Activated CD4-positive, alpha-beta T cell treated with anti-CD3 and anti-CD28 coated beads, Interleukin-10, Interleukin-2, amounts not matched to agents 100 ng/mL and 50 ng/mL, durations not matched to agents 16 hours and 8 hours (primary cell): Measurements from ENCODE around the gene CUL9.
A peak's percentile ranks its signal among the peaks of the same experiment; 100 is the strongest.

ENCODE experiments used
- DNase-seq: peaks from one replicate; pipeline ENCODE4 v3.0.0-alpha.2; 2020

The CUL9 gene

DNA sequence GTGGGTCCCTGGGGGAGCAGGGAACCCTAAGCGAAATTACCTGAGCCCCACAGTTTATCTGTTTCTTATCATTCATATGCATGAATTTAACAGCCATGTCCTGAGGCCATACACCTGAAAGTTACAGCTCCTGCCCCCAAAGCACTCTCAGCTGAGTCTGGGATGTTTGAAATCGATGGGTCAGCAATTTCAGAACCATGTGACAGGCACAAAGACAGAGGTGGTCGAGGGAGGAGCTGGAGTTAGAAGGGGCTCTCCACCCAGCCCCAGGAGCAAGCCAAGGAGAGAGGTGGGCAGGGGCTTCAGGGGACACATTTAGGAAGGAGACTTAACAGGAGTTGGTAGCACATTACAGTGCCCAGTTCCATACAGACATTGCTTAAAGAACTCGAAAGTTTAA lies 76.2 kb downstream of the CUL9 start:
- DNase-seq = no peak

DNA sequence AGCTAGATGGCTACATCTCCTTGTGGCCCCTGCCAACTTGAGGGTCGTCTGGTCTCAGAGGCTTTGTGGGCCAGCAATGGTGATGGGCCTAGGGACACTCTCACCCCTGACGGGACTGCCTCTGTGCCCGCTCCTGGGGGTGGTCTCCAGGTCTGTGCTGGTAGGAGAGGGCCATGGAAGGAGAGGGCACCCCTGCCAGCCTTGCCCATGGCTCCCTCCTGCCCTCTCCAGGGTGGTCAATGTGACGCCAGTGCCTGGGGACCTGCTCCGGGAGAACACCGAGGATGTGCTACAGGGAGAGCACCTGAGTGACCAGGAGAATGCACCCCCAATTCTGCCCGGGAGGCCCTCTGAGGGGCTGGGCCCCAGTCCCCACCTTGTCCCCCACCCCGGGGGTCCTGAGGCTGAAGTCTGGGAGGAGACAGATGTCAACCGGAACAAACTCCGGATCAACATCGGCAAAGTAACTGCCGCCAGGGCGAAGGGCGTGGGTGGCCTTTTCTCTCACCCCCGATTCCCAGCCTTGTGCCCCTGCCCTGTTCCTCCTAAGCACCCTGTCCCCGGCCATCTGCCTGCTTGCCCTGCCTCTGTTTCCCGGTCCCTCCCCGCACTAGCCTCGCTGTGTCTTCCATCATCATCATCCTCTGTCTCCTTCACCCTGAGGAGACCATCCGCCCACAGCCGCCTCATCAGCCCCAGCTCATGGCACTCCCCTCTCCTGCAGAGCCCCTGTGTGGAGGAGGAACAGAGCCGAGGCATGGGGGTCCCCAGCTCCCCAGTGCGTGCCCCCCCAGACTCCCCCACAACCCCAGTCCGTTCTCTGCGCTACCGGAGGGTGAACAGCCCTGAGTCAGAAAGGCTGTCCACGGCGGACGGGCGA lies 77.1 kb downstream of the CUL9 start:
- DNase-seq = no peak

DNA sequence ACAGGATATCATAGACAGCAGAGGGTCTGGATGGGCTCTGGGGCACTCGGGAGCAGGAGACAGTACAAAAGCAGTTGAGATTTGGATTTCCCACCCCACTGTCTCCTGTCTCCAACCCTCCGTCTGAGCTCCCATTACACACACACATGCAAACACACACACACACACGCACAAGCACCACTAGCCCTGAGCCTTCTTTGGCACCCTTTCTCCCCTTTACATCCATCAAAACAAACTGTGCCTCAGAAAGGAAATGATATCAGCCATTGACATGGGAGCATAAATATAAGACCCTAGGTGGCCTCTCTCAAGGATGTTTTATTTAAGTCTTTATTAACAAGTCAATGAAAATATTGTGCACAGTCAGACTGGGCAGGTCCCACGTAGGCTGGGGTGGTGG lies 78.8 kb downstream of the CUL9 start:
- DNase-seq = no peak

DNA sequence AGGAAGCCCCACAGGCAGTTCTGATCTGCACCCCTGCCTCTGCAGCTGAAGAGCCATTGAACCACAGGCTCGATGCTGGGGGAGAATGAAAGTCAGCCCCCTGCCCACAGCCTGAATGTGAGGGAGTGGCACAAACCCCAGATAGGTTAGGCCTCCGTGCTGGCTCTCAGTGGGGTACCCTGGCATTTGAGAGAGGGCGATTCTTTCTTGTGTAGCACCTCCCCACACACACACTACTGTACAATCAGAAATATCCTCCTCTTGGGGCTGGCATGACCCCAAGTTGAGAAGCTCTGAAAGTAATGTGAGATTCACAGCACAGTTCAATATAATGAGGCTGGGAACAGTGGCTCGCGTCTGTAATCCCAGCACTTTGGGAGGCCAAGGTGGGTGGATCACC lies 79.2 kb downstream of the CUL9 start:
- no peak for DNase-seq

DNA sequence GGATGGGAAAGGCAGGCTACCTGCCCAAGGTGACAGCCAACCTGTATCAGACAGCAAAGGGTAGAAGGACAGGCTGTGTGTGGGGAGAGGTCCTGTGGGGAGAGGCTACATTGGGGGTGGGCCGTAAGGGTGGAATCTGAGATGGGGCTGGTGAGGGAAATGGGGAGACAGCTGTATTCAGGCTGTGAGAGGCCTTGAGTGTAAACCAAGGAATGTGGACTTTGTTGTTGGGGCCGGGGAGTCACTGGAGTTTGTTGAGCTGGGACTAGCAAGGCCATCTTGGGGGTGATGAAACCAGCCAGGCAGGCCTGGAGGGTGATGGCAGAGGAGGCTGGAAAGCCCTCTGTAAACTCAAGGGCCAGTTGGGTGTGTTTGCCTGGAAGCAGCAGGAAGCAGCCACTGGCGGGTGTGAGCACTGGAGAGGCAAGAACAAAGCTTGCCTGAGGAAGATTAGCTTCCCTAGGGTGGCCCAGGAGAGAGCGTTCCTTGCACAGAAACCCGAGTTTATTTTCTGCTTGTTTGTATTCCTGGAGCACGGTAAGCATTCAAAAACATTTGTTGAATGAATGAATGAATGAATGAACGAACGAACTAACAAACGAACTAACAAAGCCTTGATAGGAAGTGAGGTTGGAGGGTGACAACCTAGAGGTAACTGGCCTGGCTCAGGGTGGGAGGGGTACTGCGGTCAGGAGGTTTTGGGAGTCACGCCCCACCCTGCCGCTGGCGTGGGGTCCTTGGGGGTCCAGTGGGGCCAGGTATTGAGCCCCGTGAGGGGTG lies 80.2 kb downstream of the CUL9 start:
- DNase-seq = no peak

DNA sequence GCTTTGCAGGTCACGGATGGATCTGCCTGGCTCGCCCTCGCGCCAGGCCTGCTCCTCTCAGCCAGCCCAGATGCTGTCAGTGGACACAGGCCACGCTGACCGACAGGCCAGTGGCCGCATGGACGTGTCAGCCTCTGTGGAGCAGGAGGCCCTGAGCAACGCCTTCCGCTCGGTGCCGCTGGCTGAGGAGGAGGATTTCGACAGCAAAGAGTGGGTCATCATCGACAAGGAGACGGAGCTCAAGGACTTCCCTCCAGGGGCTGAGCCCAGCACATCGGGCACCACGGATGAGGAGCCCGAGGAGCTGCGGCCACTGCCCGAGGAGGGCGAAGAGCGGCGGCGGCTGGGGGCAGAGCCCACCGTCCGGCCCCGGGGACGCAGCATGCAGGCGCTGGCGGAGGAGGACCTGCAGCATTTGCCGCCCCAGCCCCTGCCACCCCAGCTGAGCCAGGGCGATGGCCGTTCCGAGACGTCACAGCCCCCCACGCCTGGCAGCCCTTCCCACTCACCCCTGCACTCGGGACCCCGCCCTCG lies 80.9 kb downstream of the CUL9 start:
- no peak for DNase-seq

DNA sequence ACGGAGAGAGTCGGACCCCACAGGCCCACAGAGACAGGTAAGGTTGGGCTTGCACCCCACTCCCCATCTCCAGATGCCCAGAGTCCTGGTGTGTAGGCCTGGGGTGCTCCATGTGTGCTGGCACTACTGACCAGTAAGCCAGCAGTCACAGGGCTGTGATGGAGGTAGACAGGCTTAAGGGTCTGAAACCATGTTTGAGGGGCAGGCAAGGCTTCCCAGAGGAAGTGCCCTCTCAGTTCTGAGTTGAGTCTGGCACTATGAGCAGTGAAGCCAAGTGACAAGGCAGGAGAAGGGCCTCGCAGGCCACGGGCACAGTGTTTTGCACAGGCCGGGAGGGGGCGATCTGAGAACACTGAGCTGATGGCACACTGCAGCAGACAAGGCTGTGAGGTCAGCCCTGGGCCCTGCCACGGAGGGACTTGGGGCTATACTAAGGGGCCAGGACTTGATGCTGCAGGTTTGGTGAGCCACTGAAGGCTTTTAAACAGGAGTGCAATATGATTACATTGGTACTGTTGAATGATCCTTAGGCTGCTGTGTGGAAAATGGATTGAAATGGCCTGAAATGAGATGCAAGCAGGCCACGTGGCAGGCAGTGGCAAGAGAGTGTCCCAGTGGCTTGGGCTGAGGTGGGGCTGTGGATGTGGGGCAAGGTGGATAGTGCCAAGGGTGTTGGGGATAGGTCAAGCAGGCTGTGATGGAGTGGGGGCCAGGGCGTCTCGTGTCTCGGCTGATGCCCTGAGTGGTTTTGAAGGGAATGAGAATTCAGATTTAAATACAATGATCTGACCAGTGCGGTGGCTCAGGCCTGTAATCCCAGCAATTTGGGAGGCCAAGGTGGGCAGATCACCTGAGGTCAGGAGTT lies 81.5 kb downstream of the CUL9 start:
- peak; percentile 83 for DNase-seq

DNA sequence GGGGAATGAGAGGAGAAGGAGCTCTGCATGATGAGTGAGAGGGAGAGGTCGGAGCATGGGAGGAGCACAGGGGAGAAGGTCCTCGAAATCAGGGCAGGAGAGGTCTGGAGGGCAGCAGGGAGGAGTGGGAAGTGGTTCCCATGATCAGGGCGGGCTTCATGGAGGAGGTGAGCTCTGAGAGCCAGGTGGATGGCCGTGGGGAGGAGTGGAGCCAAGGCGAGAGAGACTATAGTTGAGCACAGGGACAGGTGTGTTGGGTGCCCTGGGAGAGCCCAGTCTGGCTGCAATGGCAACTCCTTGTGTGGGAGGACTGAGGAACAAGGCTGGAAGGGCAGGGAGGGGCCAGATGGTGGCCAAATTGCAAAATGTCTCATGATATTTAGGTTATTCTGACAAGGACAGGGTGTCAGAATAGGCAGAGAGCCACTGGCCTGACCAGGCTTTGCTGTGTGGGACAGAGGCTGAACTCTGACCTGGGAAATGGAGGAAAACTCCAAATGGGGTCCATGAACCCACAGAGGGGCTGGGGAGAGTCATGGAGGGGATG lies 82.7 kb downstream of the CUL9 start:
- DNase-seq = no peak

DNA sequence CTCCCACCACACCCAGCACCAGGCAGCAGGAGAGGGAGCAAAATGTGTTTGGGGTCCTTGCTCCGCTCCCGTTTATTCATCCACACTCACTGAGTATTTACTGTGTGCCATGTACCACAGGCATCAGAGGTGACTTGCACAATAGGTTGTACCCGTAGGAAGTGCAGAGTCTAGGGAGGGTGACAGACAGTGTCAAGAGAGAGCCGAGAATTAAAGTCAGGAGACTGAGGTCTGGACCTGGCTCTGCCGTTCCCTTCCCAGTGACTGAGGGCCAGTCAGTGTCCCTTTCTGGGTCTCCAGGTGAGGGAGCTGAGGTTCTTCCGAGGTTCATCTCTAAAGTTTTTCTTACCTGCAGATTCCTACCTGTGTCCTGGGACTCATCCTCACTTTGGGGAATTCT lies 83.6 kb downstream of the CUL9 start:
- no peak for DNase-seq

DNA sequence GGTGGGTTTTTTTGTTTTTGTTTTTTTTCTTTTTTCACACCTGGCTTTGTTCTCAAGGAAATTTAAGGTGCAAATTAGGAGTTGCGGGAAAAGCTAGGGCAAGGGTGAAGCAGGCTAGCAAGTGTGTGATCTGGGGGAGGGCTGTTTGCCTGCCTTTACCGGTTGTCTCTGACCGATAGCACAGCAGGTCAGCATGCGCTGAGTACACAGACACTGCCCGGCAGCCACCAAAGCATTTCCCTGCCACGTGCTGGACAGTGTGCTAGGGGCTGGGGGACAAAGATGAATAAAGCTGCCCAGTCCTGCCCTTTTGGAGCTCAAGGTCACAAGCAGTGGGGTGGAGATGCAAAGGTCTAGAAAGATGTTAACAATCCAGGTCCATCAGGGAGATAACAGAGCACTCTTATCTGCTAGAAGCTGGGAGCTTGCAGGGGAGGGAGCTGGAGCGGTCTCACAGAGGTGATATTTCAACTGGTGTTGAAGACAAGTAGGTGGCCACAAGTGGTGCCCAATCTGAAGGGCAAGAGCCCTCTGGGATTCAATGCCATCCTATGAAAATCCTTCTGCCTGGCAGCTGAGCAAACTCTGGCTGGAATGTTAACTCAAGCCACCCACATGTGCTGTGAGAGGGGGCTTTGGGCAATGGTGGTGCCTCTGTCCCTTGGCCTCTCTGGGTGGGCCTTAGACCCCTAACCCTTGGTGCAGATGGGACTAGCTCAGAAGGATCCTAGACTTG lies 85.8 kb downstream of the CUL9 start:
- DNase-seq = no peak

DNA sequence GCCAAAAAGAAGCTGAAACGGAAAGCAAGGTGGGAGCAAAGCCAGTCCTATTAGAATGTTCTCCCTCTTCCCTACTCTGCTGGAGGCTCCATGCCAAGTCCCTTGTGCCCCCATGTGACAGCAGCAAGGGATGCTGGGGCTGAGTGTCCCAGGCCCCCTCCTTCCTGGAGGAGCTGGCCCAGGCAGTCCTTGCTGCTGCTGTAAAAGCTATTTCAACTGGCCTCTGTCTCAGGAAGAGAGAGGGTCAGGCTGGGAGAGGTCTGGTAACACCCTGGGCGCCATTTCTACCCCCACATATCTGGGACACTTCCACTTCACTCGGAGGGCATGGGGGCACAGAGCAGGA lies 86.3 kb downstream of the CUL9 start:
- no peak for DNase-seq

DNA sequence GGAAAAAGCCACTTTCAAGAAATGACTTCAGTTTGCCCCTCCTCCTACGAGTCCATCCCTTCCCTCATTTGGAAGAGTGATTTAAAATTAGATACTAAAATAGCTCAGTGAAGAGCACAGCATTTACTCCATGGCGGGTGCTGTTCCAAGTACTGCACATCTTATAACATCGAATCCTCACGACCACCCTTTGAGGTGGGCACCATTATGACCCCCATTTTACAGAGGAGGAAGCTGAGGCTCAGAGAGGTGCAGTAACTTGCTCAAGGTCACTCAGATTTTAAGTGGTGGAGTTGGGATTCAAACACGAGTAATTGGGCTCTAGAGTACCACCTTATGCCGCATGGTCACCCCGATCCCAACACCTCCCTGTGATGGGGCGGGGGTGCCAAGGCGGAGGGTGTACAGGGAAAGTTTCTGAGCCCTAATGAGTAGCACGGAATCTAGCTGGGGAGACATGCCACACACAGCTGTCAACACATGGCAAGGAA lies 86.8 kb downstream of the CUL9 start:
- DNase-seq = no peak

DNA sequence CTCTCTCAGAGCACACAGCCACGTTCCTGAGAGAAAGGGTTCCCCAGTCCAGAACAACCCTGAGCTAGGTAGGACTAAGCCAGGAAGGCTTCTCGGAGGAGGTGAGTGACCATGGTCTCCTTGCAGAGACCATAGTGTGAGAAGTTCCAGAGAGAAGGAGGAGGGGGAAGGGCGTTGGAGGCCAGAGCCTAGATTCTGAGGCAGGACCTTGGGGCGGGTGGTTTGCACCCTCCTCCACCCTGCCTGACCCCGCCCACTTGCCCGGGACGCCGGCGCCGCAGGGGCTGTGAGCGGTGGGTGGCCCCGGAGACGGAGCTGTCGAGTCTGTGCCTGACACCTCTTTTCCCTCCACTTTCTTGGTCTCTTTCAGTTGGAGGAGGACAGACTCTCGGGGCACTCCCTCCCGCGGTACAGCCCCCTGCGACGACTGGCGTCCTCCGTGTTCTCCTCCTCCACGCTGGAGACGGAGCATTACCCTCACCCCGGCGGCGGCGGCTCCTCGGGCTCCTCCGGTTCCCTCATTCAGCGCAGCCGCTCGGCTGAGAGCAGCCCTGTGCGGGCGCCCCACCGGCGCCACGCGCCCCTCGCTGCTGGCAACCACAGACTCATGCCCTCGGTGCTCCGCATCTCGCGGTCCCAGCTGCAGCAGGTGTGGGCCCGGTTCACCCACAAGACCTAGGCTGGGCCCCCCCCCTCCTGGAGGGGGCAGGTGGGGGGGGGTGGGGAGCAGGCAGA lies 87.4 kb downstream of the CUL9 start:
- DNase-seq = peak; percentile 31

DNA sequence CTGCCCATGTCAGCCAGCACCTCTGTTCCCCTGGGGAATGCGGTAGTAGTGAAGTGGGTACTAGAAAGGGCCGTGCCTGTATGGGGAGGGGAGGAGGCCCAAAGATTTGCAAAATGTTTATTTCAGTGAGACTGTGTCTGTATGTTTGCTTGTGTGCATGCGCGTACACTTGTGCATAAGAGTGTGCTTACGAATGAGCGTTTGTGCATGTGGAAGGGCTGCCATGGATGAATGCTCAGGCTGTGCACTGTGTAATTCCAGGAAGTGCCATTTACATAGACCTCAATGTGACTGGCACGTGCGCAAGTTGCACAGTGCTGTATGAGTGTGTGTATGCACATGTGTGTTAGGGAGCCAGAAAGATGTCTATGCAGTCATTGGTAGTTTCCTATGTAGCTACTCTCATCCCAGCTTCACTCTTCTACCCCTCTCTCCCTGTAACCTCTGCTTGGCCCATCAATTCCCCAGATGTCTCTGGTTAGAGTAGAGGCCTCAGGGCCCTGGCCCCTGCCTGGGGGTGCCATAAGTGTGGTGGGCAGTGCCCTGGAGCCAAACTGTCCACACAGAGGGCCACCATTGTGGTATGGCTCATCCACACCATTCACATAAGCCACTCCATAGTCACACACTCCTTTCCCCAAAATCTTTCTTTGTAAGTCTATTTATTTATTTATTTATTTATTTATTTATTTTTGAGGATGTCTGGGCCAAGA lies 89.3 kb downstream of the CUL9 start:
- DNase-seq = no peak

DNA sequence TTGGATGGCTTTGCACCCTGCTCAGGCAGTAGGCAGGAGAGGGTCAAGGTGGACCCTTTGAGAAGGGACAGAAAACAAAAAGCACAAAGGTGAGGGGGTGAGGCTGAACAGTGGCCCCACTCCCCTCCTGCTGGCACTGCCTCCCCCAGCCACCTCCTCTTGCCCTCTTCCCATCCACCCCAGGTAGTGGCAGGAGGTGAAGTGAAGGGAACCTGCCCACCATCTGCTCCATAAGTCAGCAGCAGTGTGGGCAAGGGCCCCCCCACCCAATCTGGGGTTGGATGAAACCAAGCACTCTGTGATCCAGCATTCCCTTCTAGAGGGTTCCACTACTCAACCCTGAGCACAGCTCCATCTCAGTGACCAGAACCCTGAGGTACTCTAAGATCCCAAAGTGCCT lies 89.9 kb downstream of the CUL9 start:
- DNase-seq = no peak

DNA sequence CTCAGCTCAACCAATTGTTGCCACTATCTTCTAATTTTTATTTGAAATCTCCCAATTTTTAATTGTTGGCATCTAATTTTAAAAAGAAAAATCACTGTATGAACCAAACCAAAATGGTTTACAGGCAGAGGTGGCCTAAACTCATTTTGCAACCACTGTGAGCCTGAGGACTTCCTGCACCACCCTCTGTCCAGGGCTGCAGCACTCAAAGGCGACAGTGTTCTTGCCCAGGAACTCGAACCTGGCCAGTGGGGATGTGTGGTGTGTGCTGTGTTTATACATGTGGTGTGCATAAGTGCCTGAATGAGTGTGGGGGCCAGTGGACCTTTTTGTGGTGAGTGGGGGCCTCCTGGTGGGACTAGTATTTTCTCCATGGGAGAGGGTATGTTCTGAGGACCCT lies 91.7 kb downstream of the CUL9 start:
- no peak for DNase-seq
